HK-2 (cell line): ENCODE data around the gene UNC13B.
"Not testable (repeated sequence)": the region's sequence is repeated elsewhere in the genome, so short reads cannot be mapped to it uniquely, and the experiment has no call there.

Experiments used
- DNase-seq: peaks from one replicate; pipeline ENCODE4 v3.0.0-alpha.2; 2018; ENCODE audit not compliant: unreplicated experiment

UNC13B gene

GRCh38 chr9:35163413-35163812 is 1.6 kb downstream of the UNC13B start:
- no peak for DNase-seq

GRCh38 chr9:35164711-35165110 is 2.9 kb downstream of the UNC13B start:
- DNase-seq, result no peak

DNA sequence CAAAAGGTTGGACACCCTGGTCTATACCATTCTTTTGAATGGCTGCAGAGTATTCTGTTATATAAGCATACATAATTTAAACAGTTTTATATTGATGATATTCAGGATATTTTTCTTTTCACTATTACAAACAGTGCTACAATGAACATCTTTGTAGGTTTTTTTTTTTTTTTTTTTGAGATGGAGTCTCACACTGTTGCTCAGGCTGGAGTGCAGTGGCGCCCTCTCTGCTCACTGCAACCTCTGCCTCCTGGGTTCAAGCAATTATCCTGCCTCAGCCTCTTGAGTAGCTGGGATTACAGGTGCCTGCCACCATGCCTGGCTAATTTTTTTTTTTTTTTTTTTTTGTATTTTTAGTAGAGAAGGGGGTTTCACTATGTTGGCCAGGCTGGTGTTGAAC is 5.6 kb downstream of the UNC13B start:
- not testable (repeated sequence) for DNase-seq

DNA sequence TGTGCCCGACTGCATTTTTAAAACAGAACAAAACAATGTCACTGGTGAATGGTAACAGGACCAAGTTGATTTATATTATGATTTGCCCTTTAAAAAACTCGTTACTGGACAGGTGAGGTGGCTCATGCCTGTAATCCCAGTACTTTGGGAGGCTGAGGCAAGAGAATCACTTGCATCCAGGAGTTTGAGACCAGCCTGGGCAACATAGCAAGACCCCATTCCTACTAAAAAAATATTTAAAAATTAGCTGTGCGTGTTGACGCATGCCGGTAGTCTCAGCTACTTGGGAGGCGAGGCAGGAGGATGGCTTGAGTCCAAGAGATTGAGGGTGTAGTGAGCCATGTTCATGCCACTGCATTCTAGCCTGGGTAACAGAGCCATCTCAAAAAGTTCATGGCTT is 7.2 kb downstream of the UNC13B start:
- DNase-seq, result no peak

DNA sequence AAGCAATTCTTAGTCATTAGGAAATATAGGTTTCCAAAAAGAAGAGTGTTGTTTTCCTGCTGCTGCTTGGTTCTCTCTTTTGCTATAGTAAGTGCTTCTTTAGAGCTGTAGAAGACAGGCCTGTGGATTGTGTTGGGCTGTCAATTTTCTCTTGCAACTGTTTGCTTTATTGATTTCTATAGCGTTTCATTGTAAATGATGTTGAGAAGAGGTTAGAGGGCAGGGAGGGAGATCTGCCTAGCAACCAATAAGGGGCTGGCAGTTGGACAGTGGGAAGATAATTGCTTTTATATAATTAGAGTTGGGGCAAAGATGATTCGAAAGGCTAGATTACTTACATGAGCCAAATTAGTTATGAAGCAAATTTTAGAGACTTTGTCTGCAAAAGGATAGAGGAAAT is 11.1 kb downstream of the UNC13B start:
- DNase-seq, result no peak

DNA sequence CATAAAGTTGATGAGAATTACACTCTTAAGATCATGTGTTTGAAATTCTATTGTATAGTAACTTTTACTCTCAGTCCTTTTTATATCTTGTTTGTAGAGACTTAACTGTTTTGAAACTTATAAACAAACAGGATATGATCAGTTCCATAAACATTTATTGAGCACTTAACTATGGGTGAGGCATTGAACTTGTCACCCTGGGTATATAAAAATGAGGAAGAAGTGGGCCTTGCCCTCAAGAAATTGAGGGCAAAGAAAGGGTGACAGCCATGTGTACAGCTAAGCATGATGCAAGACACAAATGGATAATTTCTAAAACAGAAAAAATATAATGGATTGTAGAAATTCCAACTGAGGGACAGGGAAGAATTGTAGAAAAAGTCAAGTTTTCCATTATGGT is 15.7 kb downstream of the UNC13B start:
- no peak for DNase-seq

GRCh38 chr9:35179347-35180280 is 17.8 kb downstream of the UNC13B start:
- DNase-seq, result no peak

- no peak for DNase-seq
These were observed 19.0 kb downstream of the UNC13B start for GRCh38 chr9:35180801-35181200.

DNA sequence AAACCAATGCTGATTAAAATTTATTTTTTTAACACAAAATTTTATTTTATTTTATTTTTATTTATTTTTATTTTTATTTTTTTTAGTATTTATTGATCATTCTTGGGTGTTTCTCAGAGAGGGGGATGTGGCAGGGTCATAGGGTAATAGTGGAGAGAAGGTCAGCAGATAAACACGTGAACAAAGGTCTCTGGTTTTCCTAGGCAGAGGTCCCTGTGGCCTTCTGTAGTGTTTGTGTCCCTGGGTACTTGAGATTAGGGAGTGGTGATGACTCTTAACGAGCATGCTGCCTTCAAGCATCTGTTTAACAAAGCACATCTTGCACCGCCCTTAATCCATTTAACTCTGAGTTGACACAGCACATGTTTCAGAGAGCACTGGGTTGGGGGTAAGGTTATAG is 20.6 kb downstream of the UNC13B start:
- not testable (repeated sequence) for DNase-seq

GRCh38 chr9:35182996-35183754 is 21.4 kb downstream of the UNC13B start:
- DNase-seq, result not testable (repeated sequence)

DNA sequence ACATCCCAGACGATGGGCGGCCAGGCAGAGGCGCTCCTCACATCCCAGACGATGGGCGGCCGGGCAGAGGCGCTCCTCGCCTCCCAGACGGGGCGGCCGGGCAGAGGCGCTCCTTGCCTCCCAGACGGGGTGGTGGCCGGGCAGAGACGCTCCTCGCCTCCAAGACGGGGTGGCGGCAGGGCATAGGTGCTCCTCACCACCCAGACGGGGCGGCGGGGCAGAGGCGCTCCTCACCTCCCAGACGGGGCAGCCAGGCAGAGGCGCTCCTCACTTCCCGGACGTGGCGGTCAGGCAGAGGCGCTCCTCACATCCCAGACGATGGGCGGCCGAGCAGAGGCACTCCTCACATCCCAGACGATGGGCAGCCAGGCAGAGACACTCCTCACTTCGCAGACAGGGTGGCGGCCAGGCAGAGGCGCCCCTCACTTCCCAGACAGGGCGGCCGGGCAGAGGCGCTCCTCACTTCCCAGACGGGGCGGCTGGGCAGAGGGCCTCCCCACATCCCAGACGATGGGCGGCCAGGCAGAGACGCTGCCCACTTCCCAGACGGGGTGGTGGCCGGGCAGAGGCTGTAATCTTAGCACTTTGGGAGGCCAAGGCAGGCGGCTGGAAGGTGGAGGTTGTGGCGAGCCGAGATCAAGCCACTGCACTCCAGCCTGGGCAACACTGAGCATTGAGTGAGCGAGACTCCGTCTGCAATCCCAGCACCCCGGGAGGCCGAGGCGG is 22.1 kb downstream of the UNC13B start:
- DNase-seq, result not testable (repeated sequence)

GRCh38 chr9:35186524-35186923 is 24.7 kb downstream of the UNC13B start:
- no peak for DNase-seq

GRCh38 chr9:35190203-35190602 is 28.4 kb downstream of the UNC13B start:
- DNase-seq, result no peak

- no peak for DNase-seq
These were observed 29.3 kb downstream of the UNC13B start for GRCh38 chr9:35191105-35191504.

DNA sequence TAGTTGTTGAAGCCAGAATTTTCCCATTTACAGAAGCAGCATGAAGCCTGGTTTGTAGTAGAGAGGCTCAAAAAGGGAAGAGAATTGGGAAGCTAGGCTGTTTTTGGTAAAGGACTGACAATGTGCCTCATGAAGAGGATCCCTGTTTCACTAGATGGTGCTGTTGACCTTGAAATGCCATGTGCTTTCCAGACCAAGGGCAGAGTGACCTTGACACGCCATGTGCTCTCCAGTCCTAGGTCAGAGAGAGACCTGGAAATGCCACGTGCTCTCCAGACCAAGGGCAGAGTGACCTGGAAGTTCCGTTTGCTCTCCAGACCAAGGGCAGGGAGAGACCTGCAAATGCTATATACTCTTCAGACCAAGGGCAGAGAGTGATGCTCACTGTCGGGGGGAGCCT is 32.0 kb downstream of the UNC13B start:
- no peak for DNase-seq

DNA sequence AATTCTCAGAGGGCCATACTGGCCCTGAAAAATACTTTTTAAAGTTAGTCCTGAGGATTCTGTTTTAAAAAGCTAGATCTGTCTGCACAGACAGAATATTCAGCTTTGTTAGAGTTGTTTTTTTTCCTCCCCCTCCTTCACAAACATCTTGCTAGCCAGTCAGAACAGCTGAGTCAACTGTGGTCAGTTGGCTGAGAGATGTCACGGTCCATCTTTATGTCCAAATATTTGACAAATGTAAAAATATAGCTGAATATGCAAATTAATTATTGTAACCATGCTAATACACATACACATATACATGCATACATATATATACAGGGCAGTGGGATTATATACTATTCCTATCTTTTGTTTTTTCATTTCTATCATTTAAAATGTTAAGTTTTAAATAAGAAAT is 33.9 kb downstream of the UNC13B start:
- DNase-seq, result no peak

GRCh38 chr9:35198191-35198590 is 36.4 kb downstream of the UNC13B start:
- no peak for DNase-seq

DNA sequence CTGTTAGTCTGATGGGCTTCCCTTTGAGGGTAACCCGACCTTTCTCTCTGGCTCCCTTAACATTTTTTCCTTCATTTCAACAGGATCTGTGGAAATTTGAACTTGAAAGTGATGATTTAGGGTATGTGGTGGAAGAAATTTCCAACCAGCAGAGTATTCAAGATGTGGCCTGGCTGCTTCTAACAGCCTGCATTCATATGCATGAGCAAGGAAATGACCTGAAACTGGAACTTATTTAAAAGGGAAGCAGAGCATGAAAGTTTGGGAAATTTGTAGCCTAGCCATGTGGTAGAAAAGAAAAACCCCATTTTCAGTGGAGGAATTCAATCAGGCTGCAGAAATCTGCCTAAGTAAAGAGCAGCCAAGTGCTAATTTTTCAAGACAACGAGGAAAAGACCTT is 41.7 kb downstream of the UNC13B start:
- no peak for DNase-seq

DNA sequence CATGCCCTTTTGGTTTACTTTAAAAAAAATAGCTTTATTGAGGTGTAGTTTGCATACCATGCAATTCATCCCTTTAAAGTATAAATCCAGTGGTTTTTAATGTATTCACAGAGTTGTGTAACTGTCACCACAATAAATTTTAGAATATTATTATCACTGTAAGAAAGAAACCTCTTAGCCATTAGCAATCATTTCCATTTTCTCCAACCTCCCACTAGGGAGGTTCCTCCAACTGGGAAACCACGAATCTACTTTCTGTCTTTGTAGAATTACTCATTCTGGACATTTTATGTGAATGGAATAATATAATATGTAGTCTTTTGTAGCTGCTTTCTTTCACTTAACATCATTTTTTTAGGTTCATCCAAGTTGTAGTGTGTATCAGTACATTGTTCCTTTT is 43.5 kb downstream of the UNC13B start:
- no peak for DNase-seq

- no peak for DNase-seq
These were observed 50.0 kb downstream of the UNC13B start for GRCh38 chr9:35211854-35212253.

DNA sequence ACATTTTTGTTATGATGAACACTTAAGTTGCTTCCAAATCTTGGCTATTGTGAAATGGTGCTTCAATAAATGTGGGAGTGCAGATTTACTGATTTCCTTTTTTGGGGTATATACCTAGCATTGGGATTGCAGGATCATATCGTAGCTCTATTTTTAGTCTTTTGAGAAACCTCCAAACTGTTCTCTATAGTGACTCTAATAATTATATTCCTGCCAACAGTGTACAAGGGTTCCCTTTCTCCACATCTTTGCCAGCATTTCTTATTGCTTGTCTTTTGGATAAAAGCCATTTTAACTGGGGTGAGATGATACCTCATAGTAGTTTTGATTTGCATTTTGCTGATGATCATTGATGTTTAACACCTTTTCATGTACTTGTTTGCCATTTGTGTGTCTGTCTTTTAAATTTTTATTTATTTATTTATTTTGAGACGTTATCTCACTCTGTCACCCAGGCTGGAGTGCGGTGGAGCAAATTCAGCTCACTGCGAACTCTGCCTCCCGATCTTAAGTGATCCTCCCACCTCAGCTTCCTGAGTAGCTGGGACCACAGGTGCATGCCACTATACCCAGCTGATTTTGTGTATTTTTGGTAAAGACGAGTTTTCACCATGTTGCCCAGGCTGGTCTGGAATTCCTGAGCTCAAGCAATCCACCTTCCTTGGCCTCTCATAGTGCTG is 59.0 kb downstream of the UNC13B start:
- DNase-seq, result no peak

- DNase-seq, result no peak
These were observed 63.9 kb downstream of the UNC13B start for GRCh38 chr9:35225677-35226076.
